Fibroblast of the aortic adventitia (primary cell): Measurements from ENCODE around the gene HES6. TPM values are rescaled to one million over a fixed set of nuclear protein-coding genes. Genes with fewer than 3 reads are reported as not detected.

ENCODE experiments used
- DNase-seq: peaks from one replicate; pipeline ENCODE4 v3.0.0-alpha.2; 2010; ENCODE audit warnings: low read depth
- H3K4me3 ChIP-seq: 2 replicates; pipeline ENCODE4 v1.5.1; 2011; ENCODE audit warnings: low read depth, mild to moderate bottlenecking, control low read depth, low read length, moderate library complexity
- total RNA-seq: library from RNA; depleted of rRNA; stranded (reverse); fragments of >200 nt; gene quantifications from 2 replicates; pipeline ENCODE4 v1.2.3, GENCODE V29; 2012; ENCODE audit warnings: low replicate concordance
- TF ChIP-seq, protein P1 (sequence below): IDR thresholded peaks from 2 replicates; pipeline ENCODE4 v1.5.1; 2011; ENCODE audit warnings: mild to moderate bottlenecking, low read length, control low read depth, inconsistent platforms; ENCODE audit not compliant: insufficient read depth

The HES6 gene
- total RNA-seq, 1 donor, result 1.6 TPM

DNA sequence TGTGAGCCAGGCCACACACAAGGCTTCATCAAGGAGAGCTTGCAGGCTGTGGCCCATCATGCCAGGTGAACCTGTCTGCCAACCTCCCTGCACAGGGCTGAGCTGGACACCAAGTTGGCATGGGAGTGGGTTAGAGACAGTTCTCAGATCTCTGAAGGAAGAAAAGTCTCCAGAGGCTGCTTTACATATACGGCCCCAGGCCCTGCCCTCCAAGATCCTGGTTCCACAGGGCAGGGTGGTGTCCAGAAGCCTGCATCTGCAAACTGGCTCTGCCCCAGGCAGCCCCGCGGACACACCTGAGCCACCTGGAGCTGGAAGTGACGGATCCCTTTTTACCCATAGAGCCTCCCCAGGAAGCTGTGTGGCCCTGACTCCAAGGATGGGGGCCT, 24.2 kb upstream of the HES6 start:
- no peak overlapping the region for H3K4me3 ChIP-seq
- no peak for DNase-seq
- TF ChIP-seq, protein P1, sequence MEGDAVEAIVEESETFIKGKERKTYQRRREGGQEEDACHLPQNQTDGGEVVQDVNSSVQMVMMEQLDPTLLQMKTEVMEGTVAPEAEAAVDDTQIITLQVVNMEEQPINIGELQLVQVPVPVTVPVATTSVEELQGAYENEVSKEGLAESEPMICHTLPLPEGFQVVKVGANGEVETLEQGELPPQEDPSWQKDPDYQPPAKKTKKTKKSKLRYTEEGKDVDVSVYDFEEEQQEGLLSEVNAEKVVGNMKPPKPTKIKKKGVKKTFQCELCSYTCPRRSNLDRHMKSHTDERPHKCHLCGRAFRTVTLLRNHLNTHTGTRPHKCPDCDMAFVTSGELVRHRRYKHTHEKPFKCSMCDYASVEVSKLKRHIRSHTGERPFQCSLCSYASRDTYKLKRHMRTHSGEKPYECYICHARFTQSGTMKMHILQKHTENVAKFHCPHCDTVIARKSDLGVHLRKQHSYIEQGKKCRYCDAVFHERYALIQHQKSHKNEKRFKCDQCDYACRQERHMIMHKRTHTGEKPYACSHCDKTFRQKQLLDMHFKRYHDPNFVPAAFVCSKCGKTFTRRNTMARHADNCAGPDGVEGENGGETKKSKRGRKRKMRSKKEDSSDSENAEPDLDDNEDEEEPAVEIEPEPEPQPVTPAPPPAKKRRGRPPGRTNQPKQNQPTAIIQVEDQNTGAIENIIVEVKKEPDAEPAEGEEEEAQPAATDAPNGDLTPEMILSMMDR, result no peak

DNA sequence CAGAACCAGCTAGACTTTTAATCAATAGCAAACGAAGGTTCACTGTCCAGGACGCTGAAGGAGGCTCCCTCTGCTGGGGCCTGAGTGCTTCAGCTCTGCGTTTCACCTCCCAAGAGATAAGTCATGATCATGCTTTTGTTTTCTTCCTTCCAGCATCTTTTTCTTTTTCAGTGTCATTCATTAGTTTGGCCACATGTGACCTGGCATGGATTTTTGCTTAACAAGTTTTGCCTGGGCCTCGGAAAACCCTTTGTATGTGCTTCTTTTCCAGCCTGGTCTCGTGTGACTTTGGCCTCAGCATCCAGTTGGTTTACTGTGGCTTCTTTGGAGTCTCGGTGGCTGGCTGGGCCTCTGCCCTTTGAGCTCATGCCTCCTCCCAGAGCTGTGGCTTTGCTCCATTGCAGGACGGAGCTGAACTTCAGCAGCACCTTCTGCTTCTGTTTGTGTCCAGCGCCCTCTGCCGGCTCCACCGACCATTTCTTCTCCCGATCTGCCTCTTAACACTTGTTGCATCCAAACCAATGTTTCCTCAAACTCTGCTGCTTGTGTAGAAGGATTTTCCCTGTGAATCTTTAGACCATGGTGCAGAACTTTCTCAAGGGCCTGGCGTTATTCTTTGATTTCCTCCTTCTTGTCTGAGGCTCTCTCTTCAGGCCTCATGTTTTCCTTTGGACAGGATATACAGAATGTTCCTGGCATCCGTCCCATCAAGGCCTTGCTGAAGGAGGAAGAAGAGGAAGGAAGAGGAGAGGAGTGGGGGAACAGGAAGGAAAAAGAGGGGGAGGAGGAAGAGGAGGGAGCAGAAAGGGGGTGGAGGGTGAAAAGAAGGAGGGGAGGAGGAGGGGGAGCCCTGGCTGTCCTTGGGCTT, 23.6 kb upstream of the HES6 start:
- H3K4me3 ChIP-seq, result no peak overlapping the region
- DNase-seq, result peak; percentile 96
- TF ChIP-seq, protein P1, result peak; percentile 82

DNA sequence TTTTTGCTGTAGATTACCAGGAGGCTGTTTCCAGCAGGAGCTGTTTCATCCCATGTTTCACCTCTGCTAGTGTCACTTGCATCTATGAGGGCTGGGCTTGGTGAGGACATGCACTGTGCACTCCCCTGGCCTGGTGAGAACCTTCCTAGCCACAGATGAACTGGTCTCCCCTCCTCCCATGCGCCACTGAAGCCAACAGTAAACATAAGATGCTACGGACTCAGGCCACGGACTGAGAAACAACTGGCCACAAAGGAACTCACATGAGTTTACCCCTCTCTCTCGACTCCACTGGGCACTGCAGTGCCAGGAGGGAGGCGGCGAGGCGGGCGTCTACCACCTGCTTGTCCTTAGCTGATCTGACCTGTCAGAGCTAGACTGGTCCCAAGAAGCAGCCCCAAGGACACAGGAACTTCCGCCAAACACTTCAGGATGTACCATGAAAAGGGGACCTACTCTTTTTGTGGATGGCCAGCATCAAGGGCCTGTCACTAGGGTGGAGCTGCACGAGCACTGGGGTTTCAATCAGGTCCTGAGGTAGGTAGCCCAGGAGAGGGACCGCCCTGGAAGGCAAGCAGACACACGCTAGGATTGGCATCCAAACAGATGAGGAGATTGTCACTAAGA, 22.8 kb upstream of the HES6 start:
- TF ChIP-seq, protein P1, result no peak

DNA sequence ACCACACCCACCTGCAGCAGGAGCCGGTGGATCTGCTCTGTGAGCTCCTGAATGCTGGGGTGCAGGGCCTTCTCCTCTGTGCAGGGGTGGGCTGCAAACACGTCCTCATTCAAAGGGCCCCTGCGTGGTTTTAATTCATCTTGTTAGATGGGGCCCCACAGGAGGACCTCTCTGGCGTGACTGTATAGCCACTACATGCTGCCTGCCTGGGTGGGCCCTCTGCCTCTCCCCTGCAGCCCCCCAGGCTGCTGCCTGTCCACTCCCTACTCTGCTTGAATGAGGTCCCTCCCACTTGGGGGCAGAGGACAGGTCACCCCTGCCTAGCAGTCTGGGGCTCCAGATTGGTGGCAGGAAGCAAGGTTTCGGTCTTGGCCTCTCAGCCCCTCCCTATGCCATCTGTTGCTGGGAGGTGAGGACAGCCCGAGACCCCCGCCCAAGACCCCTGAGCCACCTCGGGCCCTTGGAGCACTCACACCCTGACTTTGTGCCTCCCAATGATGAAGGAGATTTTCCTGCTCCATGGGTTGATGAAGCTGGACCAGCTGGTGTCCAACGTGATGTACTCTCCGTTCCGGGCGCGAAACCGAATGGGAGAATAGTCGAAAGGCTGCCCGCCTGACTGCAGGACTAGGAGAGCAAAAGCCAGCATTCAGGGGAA, 22.0 kb upstream of the HES6 start:
- no peak for DNase-seq
- H3K4me3 ChIP-seq, result no peak overlapping the region
- TF ChIP-seq, protein P1, result no peak

More for the DNA sequence above, 22.8 kb upstream of the HES6 start:
- no peak overlapping the region for H3K4me3 ChIP-seq
- DNase-seq, result no peak

DNA sequence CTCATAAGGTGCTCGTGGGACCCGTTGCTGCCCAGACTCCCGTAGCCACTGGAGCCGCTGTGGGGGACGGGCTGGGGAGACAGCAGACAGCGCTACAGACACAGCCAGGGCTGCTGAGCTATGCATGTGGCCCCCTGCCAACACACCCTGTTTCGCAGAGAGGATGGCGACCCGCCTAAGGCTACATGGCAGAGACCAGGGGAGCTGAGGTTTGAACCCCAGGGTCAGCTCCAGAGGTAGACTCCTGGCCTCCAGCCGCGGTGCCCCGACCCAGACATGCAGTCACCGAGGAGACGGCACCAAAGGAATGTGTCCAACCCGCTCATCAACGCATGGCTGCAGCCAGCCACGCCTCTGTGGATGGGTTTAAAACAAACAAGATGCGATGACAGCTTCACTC, 21.0 kb upstream of the HES6 start:
- DNase-seq, result no peak
- TF ChIP-seq, protein P1, result no peak
- H3K4me3 ChIP-seq, result no peak overlapping the region

DNA sequence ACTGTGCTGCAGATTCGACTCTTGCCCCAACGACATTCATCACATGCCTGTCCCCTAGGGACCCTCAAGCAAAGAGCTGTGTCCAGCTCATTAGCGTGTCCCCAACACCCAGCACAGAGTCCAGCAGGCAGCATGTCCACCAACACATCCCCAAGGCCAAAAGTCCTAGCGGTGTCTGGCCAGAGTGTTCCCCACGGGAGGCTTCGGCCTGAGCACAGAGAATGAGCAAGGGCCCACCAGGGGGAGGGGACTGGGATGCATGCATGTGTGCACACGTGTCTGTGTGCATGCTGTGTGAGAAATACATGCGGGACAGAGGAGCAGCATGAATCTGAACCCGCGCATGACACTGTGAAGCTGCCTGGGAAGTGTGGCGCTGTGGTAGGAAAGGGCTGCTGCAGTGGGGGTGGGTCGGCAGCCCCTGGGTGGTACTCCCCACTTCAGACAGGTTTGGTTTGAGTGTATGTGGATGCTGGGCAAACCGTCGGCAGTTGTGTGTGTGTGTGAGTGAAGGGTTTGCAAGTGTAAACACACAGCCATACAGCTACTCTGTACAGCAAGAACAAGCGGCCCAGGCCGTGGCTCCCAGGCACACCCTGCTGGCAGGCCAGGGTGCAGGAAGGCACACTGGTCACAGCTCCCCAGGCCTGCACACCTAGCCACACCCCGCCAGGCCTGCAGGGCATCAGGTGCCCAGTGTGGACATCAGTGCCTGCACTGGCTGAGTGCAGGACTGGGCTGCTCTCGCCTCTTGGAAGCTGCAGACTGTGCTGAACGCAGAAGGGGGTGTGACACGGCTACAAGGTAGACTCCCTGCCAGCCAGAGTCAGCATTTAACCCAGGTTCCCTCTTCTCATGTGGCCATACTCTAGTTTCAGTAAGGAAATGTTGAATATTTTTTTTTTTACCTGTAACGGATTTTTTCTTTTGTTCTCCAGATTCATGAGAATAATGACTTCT, 19.5 kb upstream of the HES6 start:
- DNase-seq, result no peak
- no peak overlapping the region for H3K4me3 ChIP-seq
- TF ChIP-seq, protein P1, result no peak
